NB4 (cell line): ENCODE measurements around the gene ACOXL.

ENCODE experiments used
- DNase-seq: peaks from one replicate; pipeline ENCODE4 v3.0.0; 2010; ENCODE audit warnings: low read depth
- H3K4me3 ChIP-seq: one replicate; pipeline ENCODE4 v1.5.1; 2011; ENCODE audit warnings: mild to moderate bottlenecking, low read depth, low read length, moderate library complexity
- MYC ChIP-seq: IDR thresholded peaks from 2 replicates; pipeline ENCODE4 v1.6.1; 2011; ENCODE audit warnings: low read depth, low read length
- POLR2A ChIP-seq: IDR thresholded peaks from 2 replicates; pipeline ENCODE4 v1.6.1; 2011; ENCODE audit warnings: mild to moderate bottlenecking; ENCODE audit not compliant: insufficient read length; ENCODE audit errors: extremely low read depth
- TF ChIP-seq, protein P1 (sequence below): IDR thresholded peaks from one replicate; pipeline ENCODE4 v1.5.1; 2012; ENCODE audit warnings: low read depth, low read length
- TF ChIP-seq, protein P2 (sequence below): IDR thresholded peaks from 2 replicates; pipeline ENCODE4 v1.6.1; 2011; ENCODE audit warnings: low read depth, low read length

The ACOXL gene

DNA sequence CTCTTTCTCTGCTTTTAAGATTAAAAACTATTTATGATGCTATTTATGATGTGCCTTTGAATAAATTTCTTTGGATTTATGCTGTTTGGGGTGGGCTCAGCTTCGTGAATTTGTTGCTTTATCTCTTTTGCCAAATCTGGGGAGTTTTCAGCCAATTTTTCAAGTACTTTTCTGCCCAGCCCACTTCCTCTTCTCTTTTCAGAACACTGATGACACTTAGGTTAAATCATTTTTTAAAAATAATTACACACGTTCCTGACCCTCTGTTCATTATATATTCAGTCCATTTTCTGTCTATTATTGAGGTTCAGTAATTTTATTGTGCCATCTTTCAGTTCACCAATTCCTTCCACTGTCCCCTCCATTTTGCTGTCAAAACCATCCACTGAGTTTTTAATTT, 373.6 kb downstream of the ACOXL start:
- H3K4me3 ChIP-seq, result no peak overlapping the region
- TF ChIP-seq, protein P1, sequence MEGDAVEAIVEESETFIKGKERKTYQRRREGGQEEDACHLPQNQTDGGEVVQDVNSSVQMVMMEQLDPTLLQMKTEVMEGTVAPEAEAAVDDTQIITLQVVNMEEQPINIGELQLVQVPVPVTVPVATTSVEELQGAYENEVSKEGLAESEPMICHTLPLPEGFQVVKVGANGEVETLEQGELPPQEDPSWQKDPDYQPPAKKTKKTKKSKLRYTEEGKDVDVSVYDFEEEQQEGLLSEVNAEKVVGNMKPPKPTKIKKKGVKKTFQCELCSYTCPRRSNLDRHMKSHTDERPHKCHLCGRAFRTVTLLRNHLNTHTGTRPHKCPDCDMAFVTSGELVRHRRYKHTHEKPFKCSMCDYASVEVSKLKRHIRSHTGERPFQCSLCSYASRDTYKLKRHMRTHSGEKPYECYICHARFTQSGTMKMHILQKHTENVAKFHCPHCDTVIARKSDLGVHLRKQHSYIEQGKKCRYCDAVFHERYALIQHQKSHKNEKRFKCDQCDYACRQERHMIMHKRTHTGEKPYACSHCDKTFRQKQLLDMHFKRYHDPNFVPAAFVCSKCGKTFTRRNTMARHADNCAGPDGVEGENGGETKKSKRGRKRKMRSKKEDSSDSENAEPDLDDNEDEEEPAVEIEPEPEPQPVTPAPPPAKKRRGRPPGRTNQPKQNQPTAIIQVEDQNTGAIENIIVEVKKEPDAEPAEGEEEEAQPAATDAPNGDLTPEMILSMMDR, result no peak
- TF ChIP-seq MYC (no peak), POLR2A (no peak)
- TF ChIP-seq, protein P2, sequence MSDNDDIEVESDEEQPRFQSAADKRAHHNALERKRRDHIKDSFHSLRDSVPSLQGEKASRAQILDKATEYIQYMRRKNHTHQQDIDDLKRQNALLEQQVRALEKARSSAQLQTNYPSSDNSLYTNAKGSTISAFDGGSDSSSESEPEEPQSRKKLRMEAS, result no peak
- no peak for DNase-seq

DNA sequence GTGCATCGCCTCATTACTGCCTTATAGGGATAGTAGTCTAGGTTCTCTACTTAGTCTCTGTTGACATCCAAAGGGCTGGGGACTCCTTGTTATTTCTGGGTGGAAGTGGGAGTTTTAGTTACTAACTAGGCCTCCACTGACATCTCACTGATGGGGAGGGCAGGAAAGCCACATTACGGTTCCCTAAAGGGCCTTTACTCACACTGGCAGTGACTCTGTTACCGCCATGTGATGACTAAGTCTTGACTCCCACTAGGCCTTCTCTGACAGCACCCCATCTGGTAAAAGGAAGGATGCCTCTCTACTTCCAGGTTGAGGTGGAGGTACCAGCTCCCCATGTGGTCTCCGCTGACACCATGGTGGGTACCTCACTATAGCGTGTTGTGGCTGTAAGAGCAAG, 374.3 kb downstream of the ACOXL start:
- H3K4me3 ChIP-seq, result no peak overlapping the region
- DNase-seq, result peak; percentile 65
- no peak for TF ChIP-seq POLR2A
- TF ChIP-seq, protein P1, result no peak
- TF ChIP-seq MYC, result no peak
- TF ChIP-seq, protein P2, result no peak

DNA sequence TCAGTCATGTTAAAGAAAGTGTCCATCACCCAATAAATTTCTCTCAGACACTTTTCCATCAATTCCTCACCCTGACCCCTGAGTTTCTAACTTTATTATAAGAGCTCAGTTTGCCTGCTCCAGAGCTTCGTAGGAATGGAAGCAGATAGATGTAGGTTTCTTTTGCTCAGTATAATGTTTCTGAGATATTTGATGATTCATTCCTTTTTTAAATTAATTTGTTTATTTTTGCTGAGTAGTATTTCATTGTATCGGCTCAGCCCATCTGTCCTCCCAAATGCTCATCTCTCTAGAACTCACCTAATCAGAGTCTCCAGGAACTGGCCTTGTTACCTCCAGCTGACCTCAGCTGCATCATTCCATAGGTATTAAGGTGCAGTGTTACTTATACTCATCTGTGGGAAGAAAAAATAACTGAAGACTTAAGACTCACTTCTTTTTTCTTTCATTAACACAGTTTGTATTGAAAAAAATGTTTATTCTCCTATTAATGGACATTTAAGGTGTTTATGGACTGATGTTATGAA, 376.4 kb downstream of the ACOXL start:
- H3K4me3 ChIP-seq, result no peak overlapping the region
- no peak for DNase-seq
- TF ChIP-seq, protein P2, result no peak
- TF ChIP-seq MYC, result no peak
- TF ChIP-seq, protein P1, result no peak
- no peak for TF ChIP-seq POLR2A

DNA sequence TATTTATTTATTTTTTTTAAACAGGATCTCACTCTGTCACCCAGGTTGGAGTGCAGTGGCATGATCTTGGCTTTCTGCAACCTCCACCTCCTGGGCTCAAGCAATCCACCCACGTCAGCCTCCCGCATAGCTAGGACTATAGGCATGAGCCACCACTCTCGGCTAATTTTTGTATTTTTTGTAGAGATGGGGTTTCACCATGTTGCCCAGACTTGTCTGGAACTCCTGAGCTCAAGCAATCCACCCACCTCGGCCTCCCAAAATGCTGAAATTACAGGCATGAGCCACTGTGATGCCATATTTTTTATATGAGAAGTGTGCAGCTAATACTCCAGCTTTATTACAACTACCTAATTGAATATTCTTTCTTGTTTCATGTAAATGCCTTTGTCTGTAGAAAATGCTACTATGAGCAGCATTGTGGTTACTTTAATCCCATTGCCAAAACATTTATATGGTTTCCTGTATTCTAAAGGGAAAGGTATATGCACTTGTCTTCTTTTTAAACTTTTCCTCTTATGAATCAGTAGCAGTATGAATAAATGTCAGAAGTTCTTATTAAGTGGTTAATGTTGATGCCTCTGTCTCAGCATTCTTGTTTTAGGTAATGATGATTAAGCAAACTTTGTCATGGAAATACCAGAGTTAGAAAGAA, 378.9 kb downstream of the ACOXL start:
- TF ChIP-seq POLR2A (no peak), MYC (no peak)
- TF ChIP-seq, protein P1, result no peak
- no peak overlapping the region for H3K4me3 ChIP-seq

DNA sequence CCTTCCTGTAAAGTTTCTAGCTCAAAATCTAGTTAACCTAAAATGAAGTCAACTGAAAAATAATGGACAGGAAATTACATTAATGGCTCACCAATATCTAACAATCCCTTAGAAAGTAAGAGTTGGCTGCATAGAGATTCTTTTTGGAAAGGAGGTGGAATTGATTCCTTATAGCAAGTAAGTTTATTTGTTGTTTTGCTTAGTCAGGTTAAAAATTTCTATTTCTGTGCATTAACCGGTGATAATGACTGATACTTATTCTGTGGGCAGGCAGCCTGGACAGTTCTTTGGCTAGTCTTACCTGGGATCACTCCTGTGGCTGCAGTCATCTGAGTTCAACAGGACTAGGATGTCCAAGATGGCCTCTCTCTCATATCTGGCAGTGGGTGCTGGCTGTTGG, 381.5 kb downstream of the ACOXL start:
- TF ChIP-seq MYC (no peak), POLR2A (no peak)
- TF ChIP-seq, protein P1, result no peak
- TF ChIP-seq, protein P2, result no peak
- no peak for DNase-seq
- H3K4me3 ChIP-seq, result no peak overlapping the region

More for the DNA sequence above, 378.9 kb downstream of the ACOXL start:
- DNase-seq, result no peak
